HEK293 (cell line): Measurements from ENCODE around the gene CNTNAP4.

Experiments used
- CTCF ChIA-PET: fragments of 350-600 bp; formaldehyde crosslinking; extraction: SDS; loops from one replicate; lab custom pipeline; 2021; ENCODE audit warnings: antibody characterized with exemption; lab: Yijun Ruan, JAX
- POLR2A ChIA-PET: fragments of 300-600 bp; formaldehyde crosslinking; extraction: SDS; loops from one replicate; lab custom pipeline; 2020; ENCODE audit warnings: antibody characterized with exemption, inconsistent platforms; lab: Yijun Ruan, JAX
- H3K27ac ChIP-seq: fragments of 200-500 bp; sonication (Bioruptor generic); 2 replicates; pipeline ENCODE4 v1.5.1; 2014; ENCODE audit warnings: low read depth, low read length, control low read depth, inconsistent platforms; ENCODE audit errors: extremely low read depth
- H3K36me3 ChIP-seq, 2 experiments: fragments of 200-500 bp in 1 of 2; sonication (Bioruptor generic) in 1 of 2; 1 replicate in 1 of 2; 2 replicates in 1 of 2; pipeline ENCODE4 v1.5.1; 2014 to 2017; ENCODE audit warnings: inconsistent platforms in 2 of 2, low read length in 2 of 2; ENCODE audit not compliant: control insufficient read depth in 2 of 2, insufficient read depth in 1 of 2
- H3K4me1 ChIP-seq: fragments of 200-500 bp; sonication (Bioruptor generic); 2 replicates; pipeline ENCODE4 v1.5.1; 2014; ENCODE audit warnings: mild to moderate bottlenecking, low read length, inconsistent platforms; ENCODE audit not compliant: control insufficient read depth, insufficient read depth
- H3K4me3 ChIP-seq: 2 replicates; pipeline ENCODE4 v1.5.1; 2011; ENCODE audit warnings: low read depth, mild to moderate bottlenecking, control low read depth, low read length, moderate library complexity
- H3K9me3 ChIP-seq: fragments of 200-500 bp; sonication (Bioruptor generic); 2 replicates; pipeline ENCODE4 v1.5.1; 2014; ENCODE audit warnings: low read depth, low read length, inconsistent platforms; ENCODE audit not compliant: control insufficient read depth, insufficient read depth
- ATF2 ChIP-seq: fragments of 450-650 bp; formaldehyde crosslinking; IDR thresholded peaks from 2 replicates; pipeline ENCODE4 v1.5.1; 2016; ENCODE audit warnings: missing biosample characterization, missing genetic modification characterization, low read depth
- GLIS2 ChIP-seq: fragments of 450-650 bp; formaldehyde crosslinking; IDR thresholded peaks from 2 replicates; pipeline ENCODE4 v1.5.1; 2016; ENCODE audit warnings: missing biosample characterization, missing genetic modification characterization
- RBAK ChIP-seq: fragments of 450-650 bp; formaldehyde crosslinking; IDR thresholded peaks from 2 replicates; pipeline ENCODE4 v1.5.1; 2016; ENCODE audit warnings: missing biosample characterization, missing genetic modification characterization
- REST ChIP-seq: fragments of 450-650 bp; formaldehyde crosslinking; IDR thresholded peaks from 2 replicates; pipeline ENCODE4 v1.5.1; 2016; ENCODE audit warnings: missing biosample characterization, missing genetic modification characterization
- SP7 ChIP-seq: fragments of 450-650 bp; formaldehyde crosslinking; IDR thresholded peaks from 2 replicates; pipeline ENCODE4 v1.5.1; 2016; ENCODE audit warnings: missing biosample characterization, missing genetic modification characterization
- WT1 ChIP-seq: fragments of 450-650 bp; formaldehyde crosslinking; IDR thresholded peaks from 2 replicates; pipeline ENCODE4 v1.5.1; 2016; ENCODE audit warnings: missing biosample characterization, missing genetic modification characterization
- ZBTB1 ChIP-seq: fragments of 450-650 bp; formaldehyde crosslinking; IDR thresholded peaks from 2 replicates; pipeline ENCODE4 v1.5.1; 2016; ENCODE audit warnings: missing biosample characterization, missing genetic modification characterization
- ZBTB26 ChIP-seq: fragments of 450-650 bp; formaldehyde crosslinking; optimal IDR thresholded peaks from 2 replicates; pipeline ENCODE3; 2016; ENCODE audit warnings: missing biosample characterization, mild to moderate bottlenecking, missing genetic modification characterization
- ZFP37 ChIP-seq: fragments of 450-650 bp; formaldehyde crosslinking; IDR thresholded peaks from 2 replicates; pipeline ENCODE4 v1.5.1; 2016; ENCODE audit warnings: missing biosample characterization, missing genetic modification characterization
- ZNF114 ChIP-seq: fragments of 450-650 bp; formaldehyde crosslinking; IDR thresholded peaks from 2 replicates; pipeline ENCODE4 v1.5.0; 2017; ENCODE audit warnings: missing biosample characterization, missing genetic modification characterization
- ZNF155 ChIP-seq: fragments of 450-650 bp; formaldehyde crosslinking; IDR thresholded peaks from 2 replicates; pipeline ENCODE4 v1.5.1; 2016; ENCODE audit warnings: missing biosample characterization, missing genetic modification characterization
- ZNF169 ChIP-seq: fragments of 450-650 bp; formaldehyde crosslinking; IDR thresholded peaks from 2 replicates; pipeline ENCODE4 v1.5.1; 2016; ENCODE audit warnings: missing biosample characterization, missing genetic modification characterization
- ZNF174 ChIP-seq: fragments of 450-650 bp; formaldehyde crosslinking; IDR thresholded peaks from 2 replicates; pipeline ENCODE4 v1.5.0; 2017; ENCODE audit warnings: missing biosample characterization, mild to moderate bottlenecking, missing genetic modification characterization
- ZNF302 ChIP-seq: fragments of 450-650 bp; formaldehyde crosslinking; IDR thresholded peaks from 2 replicates; pipeline ENCODE4 v1.5.1; 2016; ENCODE audit warnings: missing biosample characterization, missing genetic modification characterization, low read depth
- ZNF350 ChIP-seq: fragments of 450-650 bp; formaldehyde crosslinking; IDR thresholded peaks from 2 replicates; pipeline ENCODE4 v1.5.0; 2017; ENCODE audit warnings: missing biosample characterization, mild to moderate bottlenecking, missing genetic modification characterization
- ZNF366 ChIP-seq: fragments of 450-650 bp; formaldehyde crosslinking; conservative IDR thresholded peaks from 2 replicates; pipeline ENCODE4 v1.5.1; 2016; ENCODE audit warnings: missing biosample characterization, missing genetic modification characterization
- ZNF544 ChIP-seq: fragments of 450-650 bp; formaldehyde crosslinking; IDR thresholded peaks from 2 replicates; pipeline ENCODE4 v1.5.0; 2017; ENCODE audit warnings: missing biosample characterization, missing genetic modification characterization
- ZNF558 ChIP-seq: fragments of 450-650 bp; formaldehyde crosslinking; IDR thresholded peaks from 2 replicates; pipeline ENCODE4 v1.5.1; 2016; ENCODE audit warnings: missing biosample characterization, missing genetic modification characterization
- ZNF639 ChIP-seq: fragments of 450-650 bp; formaldehyde crosslinking; IDR thresholded peaks from 2 replicates; pipeline ENCODE4 v1.5.1; 2016; ENCODE audit warnings: missing biosample characterization, missing genetic modification characterization
- ZNF654 ChIP-seq: fragments of 450-650 bp; formaldehyde crosslinking; IDR thresholded peaks from 2 replicates; pipeline ENCODE4 v1.5.1; 2016; ENCODE audit warnings: low read depth, missing biosample characterization, missing genetic modification characterization
- ZNF692 ChIP-seq: fragments of 450-650 bp; formaldehyde crosslinking; IDR thresholded peaks from 2 replicates; pipeline ENCODE4 v1.5.1; 2016; ENCODE audit warnings: missing biosample characterization, missing genetic modification characterization
- ZNF830 ChIP-seq: fragments of 450-650 bp; IDR thresholded peaks from 2 replicates; pipeline ENCODE4 v1.5.0; 2018; ENCODE audit warnings: missing biosample characterization, missing genetic modification characterization, low read depth, mild to moderate bottlenecking, moderate library complexity

The CNTNAP4 gene

GRCh38 chr16:76246587-76246986 lies 30.6 kb upstream of the CNTNAP4 start:
- Histone ChIP-seq H3K4me1 (no peaks in the 10 kb centered on the region), H3K27ac (no peak overlapping the region), H3K9me3 (no peaks in the 10 kb centered on the region), H3K36me3 (no peaks in the 10 kb centered on the region)
- CTCF ChIA-PET: no interaction called here
- no peak for TF ChIP-seq ZFP37 (tag by site-specific recombination)
- TF ChIP-seq, all 188 proteins: peak for 0
- no peak overlapping the region for H3K4me3 ChIP-seq
- POLR2A ChIA-PET: no interaction called here

GRCh38 chr16:76265434-76266045 lies 11.7 kb upstream of the CNTNAP4 start:
- Histone ChIP-seq H3K36me3 (no peaks in the 10 kb centered on the region), H3K9me3 (no peaks in the 10 kb centered on the region), H3K4me1 (no peaks in the 10 kb centered on the region), H3K4me3 (no peak overlapping the region), H3K27ac (no peak overlapping the region)
- TF ChIP-seq ZNF654 (tag by site-specific recombination): no peak
- no peak for TF ChIP-seq ZNF350 (tag by site-specific recombination)
- CTCF ChIA-PET: interaction anchor here (0.7 to 1.4 kb wide), 3 partner anchors 8 to 32 kb away, joined by 3 to 6 read pairs (median 3); no protein-coding TSS in a partner anchor
- POLR2A ChIA-PET: no interaction called here

GRCh38 chr16:76268824-76269223 lies 8.4 kb upstream of the CNTNAP4 start:
- H3K4me3 ChIP-seq: no peak overlapping the region
- ChIA-PET POLR2A (no interaction called here), CTCF (no interaction called here)
- H3K4me1 ChIP-seq: no peaks in the 10 kb centered on the region
- TF ChIP-seq ZBTB1 (tag by site-specific recombination) (no peak), ZNF639 (tag by site-specific recombination) (no peak), ZBTB26 (tag by site-specific recombination) (no peak), ATF2 (tag by site-specific recombination) (no peak), ZNF302 (no peak), RBAK (tag by site-specific recombination) (no peak), ZNF155 (tag by site-specific recombination) (no peak), ZNF544 (tag by site-specific recombination) (no peak), GLIS2 (tag by site-specific recombination) (no peak), SP7 (tag by site-specific recombination) (no peak), ZNF366 (tag by site-specific recombination) (no peak), ZNF174 (tag by site-specific recombination) (no peak), ZNF692 (tag by site-specific recombination) (no peak), ZNF169 (tag by site-specific recombination) (no peak), ZNF114 (no peak), REST (no peak), WT1 (no peak), ZNF558 (tag by site-specific recombination) (no peak), ZNF830 (tag by site-specific recombination) (no peak)
- H3K27ac ChIP-seq: no peak overlapping the region
- no peaks in the 10 kb centered on the region for H3K9me3 ChIP-seq
- no peaks in the 10 kb centered on the region for H3K36me3 ChIP-seq
